GM19240 (cell line): ENCODE measurements around the gene GPR25.

Experiments used
- DNase-seq: peaks from one replicate; pipeline ENCODE4 v3.0.0; 2011; ENCODE audit warnings: low spot score; ENCODE audit not compliant: insufficient read length

GPR25 gene

DNA sequence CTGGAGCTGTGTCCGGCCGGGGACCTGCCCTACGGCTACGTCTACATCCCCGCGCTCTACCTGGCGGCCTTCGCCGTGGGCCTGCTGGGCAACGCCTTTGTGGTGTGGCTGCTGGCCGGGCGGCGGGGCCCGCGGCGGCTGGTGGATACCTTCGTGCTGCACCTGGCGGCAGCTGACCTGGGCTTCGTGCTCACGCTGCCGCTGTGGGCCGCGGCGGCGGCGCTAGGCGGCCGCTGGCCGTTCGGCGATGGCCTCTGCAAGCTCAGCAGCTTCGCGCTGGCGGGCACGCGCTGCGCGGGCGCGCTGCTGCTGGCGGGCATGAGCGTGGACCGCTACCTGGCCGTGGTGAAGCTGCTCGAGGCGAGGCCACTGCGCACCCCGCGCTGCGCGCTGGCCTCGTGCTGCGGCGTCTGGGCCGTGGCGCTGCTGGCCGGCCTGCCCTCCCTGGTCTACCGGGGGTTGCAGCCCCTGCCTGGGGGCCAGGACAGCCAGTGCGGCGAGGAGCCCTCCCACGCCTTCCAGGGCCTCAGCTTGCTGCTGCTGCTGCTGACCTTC, 412 bp downstream of the GPR25 start:
- no peak for DNase-seq

- DNase-seq: no peak
Measured at GRCh38 chr1:200873671-200874397, 1.1 kb downstream of the GPR25 start.

- DNase-seq: no peak
Measured at GRCh38 chr1:200874694-200875093, 1.9 kb downstream of the GPR25 start.

DNA sequence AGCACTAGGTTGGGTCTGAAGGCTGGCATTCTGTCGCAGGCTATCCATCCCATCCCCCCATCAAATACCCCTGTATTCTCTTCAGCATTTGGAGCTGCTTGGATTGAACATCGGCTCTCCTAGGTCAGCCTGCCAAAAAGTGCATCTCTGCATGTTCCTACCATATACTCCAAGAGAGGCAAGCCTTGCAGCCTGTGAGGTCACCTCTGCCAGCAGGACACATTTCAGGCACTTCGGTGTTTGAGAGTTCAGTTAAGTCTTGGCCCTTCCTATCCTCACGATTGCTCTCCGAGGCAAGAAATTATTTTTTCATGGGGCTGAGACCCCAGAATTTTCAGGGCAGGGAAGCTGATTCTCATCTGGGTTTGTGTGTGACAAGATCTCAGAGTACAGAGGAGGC, 2.6 kb downstream of the GPR25 start:
- no peak for DNase-seq

DNA sequence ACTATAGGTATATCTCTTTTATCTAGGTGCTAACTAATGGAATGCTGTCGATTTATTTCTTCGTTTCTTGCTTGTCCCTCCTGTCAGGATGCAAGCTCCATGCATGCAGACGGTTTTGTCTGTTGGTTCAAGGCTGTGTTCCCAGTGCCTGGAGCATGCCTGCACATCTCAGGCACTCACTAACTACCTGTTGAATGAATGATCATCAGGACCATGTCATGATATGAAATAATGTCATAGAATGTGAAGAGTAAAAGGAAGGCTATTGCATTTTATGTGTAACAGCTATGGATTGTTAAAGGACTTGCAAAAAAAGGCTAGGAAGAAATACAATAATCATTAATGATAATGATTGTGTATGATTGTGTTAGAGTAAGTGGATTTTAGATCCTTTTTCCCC, 4.2 kb downstream of the GPR25 start:
- DNase-seq: no peak

GRCh38 chr1:200877839-200878551, 5.2 kb downstream of the GPR25 start:
- DNase-seq: no peak

GRCh38 chr1:200880212-200880611, 7.4 kb downstream of the GPR25 start:
- DNase-seq: no peak

DNA sequence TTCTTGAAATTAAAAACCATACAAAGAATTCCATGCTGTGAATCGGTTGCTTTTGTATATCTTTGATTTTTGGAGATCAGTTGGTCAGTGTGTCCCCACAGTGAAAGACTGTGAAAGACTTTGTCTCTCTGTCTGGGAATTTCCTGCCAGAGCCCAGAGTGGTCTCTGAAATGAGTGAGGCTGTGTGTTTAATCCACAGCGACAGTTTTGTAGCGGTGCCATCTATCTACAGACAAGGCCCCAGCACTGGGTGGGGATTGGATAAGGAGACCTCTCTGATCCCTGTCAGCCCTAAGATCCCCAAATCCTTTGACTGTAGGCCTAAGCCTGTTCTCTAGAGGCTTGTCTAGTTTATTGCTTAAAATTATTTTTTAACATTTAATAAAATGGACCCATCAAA, 10.3 kb downstream of the GPR25 start:
- DNase-seq: no peak

DNA sequence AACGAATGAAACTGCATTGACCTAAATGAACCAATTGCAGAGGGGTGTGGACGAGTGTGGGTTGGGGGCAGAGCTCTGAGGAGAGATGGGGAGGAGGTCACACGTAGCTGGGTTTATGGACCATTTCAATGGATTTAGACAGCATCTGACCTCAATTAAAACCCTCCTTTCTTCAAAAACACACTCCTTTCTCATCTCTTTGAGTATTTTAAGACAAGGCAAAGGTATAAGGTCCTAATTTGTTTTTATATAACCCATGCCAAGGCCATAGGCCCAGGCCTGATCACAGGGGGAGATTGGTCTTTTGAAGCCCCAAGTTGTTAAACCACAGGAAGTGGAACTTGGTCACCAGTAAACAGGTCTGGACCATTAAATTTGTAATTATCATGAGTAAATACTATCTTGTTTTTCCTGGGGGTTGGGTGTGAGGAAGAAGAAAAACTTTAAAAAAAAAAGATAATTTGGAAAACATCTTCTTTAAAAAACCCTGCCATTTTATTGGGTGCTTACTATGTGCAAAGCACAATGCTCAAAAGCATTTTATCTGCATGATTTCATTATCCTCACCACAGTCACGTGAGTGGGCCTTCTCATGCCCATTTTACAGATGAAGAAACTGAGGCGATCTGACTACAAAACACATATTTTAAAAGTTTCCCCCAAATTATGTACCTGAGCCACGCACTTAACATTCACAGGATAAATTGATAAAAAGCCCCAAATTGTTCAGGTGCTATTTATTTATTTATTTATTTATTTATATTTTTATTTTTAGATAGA, 13.0 kb downstream of the GPR25 start:
- DNase-seq: no peak

- no peak for DNase-seq
Measured at GRCh38 chr1:200886594-200886993, 13.8 kb downstream of the GPR25 start.

DNA sequence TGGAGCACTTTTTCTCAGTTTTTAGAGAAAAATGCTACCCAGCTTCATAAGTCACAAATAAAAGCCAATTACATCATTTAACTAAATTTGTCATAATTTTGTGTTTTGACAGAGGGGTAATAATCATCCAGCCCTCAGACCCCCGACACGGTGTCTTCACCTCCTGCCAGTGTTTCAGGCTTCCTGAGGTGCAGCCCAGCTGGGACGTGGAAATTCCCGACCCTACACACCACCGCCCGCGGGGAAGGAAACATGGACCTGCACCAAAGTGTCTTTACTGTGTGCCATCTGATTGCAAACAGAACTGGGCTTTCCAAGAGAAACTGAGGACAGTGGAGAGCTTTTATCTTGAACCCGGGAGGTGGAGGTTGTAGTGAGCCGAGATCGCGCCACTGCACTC, 14.3 kb downstream of the GPR25 start:
- DNase-seq: no peak

DNA sequence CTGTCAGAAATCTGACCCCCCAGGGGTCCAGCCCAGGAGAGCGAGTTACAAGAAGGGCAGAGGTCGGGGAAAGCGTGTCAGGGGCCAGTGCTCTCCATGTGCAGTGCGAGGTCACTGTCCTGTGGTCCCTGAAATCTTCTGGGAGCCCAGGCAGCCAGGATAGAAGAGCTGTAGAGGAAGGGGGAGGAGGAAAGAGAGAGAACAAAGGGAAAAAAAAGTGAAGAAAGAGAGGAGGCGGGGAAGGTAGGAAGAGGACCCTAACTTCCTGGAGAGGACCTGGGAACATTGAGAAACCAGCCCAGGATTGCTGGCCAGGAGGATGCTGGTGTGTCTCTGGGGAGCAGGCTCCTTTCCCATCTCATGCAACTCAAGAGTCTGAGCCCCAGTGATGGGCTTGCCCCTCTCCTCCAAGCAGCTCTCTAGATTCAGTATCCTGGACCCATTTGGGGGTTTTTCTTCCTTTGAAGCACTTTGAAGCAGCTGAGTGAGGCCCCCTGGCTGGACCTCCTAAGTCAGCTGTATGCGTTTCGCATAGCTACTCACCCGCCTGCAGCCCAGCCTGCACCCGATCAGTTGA, 15.1 kb downstream of the GPR25 start:
- DNase-seq: no peak

- peak; percentile 89 for DNase-seq
Measured at GRCh38 chr1:200888349-200888838, 15.6 kb downstream of the GPR25 start.

DNA sequence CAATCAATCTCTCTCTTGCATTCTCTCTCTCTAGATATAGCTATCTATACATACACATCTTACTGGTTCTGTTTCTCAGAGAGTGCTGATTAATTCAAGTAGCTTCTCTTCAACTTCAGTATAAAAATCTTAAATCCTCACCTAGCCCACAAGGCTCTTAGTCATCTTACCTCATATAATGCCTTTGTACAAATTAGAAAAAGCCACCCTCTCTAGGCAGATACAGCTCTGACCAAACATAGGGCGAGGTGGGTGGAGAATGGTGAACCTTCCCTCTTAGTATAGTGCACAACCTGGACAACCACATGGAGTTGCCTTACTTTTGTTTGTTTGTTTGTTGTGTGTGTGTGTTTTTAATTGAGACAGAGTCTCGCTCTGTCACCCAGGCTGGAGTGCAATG, 16.8 kb downstream of the GPR25 start:
- DNase-seq: no peak

GRCh38 chr1:200890027-200890426, 17.2 kb downstream of the GPR25 start:
- DNase-seq: no peak

DNA sequence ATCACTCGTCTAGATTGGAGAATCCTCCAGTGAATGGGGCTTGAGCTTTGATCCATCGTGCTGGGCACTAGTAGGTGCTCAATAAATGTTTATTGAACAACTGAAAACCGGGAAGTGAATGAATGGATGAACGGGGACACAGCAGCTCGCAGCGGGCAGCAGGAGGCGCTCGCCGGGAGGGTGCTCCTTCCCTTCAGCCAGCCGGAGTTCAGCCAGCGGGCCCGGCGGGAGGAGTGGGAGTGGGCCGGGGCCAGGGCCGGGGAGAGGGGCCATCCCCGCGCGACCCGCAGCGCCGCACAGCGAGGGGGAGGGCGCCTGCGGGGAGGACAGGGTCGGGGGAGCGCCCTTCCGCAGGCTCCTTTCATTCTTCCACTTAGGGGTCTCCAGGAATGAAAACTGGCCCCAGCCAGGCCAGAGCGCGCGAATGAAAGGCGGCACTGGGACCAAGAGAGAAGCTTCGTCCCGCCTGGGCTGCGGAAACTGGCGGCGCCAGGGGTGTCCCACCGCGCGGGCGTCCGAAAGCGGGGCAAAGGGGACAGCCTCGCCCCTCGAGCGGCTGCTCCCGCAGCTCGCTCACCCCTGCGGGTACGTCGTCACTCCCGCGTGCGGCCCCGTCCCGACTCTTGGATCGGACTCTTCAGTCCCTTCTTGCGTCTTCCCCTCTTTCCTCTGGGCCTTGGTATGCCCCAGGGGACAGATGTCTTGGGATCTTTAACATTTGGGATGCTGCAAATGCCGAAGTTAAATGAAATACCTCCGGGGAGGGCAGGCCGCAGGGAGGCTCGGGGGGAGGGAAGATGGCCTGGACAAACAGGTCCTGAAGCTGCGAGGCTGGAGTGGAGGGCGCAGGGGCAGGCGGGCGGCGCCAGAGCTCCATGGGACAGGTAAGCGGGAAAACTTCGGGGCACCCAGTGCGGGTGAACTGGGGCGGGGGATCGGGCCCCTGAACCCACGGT, 18.3 kb downstream of the GPR25 start:
- no peak for DNase-seq

DNA sequence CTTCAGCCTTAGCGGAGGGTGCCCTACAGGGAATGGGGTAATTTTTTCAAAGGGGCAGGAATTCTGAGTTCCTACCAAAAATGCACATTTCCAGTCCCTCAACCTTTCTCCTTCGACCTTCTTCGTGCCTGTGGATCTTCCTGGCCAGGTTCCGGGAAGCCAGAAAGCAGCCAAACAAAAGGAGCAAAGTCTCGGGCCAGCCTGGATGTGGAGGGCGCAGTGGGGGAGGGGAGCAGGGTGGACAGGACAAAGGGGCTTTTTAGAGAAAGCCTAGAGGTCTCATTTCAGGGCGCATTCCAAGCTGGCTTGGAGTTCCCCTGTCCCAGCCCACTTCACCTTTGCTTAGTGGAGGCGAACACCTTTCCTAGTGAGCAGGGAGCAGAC, 19.0 kb downstream of the GPR25 start:
- DNase-seq: no peak

DNA sequence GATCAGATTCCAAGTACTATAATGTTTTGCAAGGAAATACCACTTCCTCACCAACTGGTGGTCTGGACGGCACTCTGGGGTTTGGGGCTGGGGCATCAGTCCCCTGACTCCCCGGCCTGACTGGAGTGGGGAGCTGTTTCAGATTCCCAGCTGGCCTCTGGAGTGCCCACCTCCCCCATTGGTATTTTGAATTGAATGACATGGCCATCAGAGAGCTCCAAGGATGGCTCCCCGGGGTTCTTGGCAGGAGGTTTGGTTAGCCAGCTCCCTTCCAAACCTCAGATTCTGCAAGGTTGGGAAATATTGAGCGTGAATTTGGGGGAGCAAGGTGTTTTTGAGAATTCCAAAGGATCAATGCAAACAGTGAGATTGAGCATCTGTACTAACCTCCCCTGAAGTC, 19.8 kb downstream of the GPR25 start:
- DNase-seq: no peak

GRCh38 chr1:200892958-200893357, 20.2 kb downstream of the GPR25 start:
- no peak for DNase-seq

DNA sequence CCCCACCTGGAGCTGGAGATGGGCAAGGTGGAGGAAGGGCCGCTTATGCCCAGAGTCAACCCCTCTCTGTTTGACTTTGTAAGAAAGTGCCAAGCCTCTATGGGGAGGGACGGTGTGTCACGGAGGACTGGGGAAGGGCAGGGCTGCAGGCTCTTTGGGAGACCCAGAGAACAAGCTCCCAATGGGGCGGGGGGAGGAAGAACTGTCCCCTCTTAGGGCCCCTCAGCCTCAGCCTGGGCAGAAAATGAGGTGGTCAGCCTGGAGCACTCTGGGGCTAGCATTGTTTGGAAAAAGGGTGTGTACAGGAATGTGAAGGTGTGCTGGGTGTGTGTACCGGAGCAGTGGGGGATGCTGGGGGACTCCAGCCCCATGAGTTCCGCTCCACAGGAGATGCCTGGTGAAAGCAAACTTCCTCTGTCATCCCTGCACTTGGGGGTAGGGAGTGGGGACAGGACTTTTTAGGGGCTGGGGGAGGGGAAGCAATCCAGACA, 20.7 kb downstream of the GPR25 start:
- DNase-seq: no peak
